Coronary artery (tissue), 2 donors: Measurements from ENCODE around the gene KRT39.

Experiments
- DNase-seq: peaks from one replicate; pipeline ENCODE4 v3.0.0-alpha.2; 2017; ENCODE audit warnings: low spot score
- H3K27ac ChIP-seq, 2 donors: fragments of 200-600 bp; sonication (generic); one replicate each; pipeline ENCODE4 v1.5.1; 2016 to 2019
- H3K4me3 ChIP-seq: fragments of 200-600 bp; sonication (generic); 2 replicates; pipeline ENCODE4 v1.5.1; 2016; ENCODE audit warnings: mild to moderate bottlenecking, moderate library complexity
- TF ChIP-seq, protein P1 (sequence below): fragments of 200-600 bp; sonication (generic); IDR thresholded peaks from one replicate; pipeline ENCODE4 v1.5.1; 2019; ENCODE audit warnings: antibody characterized with exemption

Gene KRT39

DNA sequence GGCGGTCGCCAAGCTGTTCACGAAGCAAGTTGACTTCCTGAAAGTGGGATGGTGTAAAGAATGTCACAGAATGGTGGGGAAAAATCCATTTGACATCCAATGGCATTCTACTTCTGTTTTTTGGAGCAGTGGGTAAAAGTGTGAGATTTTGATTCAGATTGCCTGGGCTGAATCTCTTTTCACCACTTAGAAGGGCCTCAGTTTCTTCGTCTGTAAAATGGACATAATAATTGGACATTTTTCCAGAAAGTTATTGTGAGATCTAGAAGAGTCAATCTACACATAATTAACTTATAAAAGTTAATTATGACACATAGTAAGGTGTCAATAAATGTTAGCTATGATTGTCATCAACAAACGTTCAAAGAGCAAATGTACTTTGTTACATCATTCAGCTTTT is 14.4 kb upstream of the KRT39 start:
- Histone ChIP-seq H3K4me3 (no peak overlapping the region), H3K27ac (no peak overlapping the region)
- TF ChIP-seq, protein P1, sequence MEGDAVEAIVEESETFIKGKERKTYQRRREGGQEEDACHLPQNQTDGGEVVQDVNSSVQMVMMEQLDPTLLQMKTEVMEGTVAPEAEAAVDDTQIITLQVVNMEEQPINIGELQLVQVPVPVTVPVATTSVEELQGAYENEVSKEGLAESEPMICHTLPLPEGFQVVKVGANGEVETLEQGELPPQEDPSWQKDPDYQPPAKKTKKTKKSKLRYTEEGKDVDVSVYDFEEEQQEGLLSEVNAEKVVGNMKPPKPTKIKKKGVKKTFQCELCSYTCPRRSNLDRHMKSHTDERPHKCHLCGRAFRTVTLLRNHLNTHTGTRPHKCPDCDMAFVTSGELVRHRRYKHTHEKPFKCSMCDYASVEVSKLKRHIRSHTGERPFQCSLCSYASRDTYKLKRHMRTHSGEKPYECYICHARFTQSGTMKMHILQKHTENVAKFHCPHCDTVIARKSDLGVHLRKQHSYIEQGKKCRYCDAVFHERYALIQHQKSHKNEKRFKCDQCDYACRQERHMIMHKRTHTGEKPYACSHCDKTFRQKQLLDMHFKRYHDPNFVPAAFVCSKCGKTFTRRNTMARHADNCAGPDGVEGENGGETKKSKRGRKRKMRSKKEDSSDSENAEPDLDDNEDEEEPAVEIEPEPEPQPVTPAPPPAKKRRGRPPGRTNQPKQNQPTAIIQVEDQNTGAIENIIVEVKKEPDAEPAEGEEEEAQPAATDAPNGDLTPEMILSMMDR = no peak
- no peak for DNase-seq

DNA sequence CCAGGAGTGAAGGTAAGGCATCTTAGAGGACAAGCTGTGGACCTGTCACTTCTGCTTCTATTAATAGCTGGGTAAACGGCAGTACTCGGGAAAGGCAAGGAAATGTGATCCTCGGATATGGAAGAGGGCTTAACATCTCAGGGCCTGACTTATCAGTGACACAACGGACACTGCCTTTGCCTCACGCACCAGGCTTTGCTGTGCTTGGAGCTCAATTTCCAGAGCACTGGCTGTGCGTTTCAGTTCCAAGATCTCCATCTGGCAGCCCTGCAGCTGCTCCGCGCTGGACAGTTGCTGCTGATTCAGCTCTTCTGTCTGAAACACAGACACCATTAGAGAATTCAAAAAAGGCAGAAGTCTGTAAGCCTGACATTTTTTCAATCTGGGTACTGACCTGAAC is 13.8 kb upstream of the KRT39 start:
- DNase-seq = no peak
- no peak overlapping the region for H3K4me3 ChIP-seq
- H3K27ac ChIP-seq = no peak overlapping the region
- TF ChIP-seq, protein P1 = no peak

DNA sequence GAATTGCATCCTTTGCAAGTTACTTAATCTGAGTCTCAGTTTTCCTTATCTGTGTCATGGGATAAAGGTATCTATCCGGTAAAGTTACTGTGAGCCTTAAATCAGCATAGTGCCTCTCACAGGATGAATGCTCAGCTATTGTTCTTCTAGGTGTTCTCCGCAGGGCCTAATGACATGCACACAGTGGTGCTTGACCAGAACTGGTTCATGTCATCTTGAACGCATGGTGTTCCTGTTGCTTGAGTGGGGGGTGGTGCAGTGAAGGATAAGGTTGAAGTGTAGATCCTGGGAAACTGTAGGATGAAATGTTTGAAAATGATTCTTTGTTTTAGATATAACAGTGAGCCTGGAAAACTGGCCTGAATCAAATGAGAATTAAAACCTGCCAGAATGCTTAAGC is 13.4 kb upstream of the KRT39 start:
- TF ChIP-seq, protein P1 = no peak
- H3K27ac ChIP-seq = no peak overlapping the region
- DNase-seq = no peak
- H3K4me3 ChIP-seq = no peak overlapping the region

DNA sequence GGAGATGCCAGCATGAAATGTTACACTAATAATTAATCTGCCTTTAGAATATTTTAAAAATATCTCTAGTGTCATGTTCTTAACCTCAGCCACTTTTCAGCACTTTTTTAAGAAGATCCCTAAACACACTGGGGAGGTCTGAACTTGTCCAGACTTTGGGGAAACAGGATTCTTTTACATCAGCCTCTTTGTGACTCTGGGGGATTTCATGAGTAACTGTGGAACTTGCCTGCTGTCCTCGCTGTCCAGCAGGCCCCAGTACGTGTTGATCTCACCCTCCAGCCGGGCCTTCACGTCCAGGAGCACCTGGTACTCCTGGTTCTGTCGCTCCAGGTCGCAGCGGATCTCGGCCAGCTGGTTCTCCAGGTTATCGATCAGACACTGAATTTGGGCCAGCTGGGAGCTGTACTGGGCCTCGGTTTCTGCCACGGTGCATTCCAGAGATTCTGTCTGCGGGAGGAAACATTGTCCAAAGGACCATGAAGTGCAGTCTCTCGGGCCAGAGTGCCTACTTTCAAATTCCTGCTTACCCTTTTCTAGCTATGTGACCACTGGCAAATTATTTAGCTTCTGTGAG is 11.9 kb upstream of the KRT39 start:
- DNase-seq = no peak
- H3K27ac ChIP-seq = no peak overlapping the region

DNA sequence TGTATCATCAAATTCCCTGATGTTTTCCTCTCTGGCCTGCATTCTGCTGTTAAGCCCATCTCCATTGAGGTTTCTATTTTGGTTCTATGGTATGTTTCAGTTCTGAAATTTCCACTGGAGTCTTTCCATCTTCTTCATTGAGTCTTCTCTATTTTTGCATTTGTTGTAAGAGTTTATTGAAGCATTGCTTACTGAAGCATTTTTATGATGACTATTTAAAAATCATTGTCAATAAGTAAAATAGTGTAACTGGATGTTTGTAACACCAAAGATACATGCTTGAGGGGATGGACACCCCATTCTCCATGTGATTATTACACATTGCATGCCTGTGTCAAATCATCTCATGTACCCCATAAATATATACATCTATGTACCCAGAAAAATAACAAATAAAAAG is 8.8 kb upstream of the KRT39 start:
- TF ChIP-seq, protein P1 = no peak
- Histone ChIP-seq H3K27ac (no peak overlapping the region), H3K4me3 (no peak overlapping the region)
- DNase-seq = no peak

More for the DNA sequence above, 11.9 kb upstream of the KRT39 start:
- TF ChIP-seq, protein P1 = no peak
- H3K4me3 ChIP-seq = no peak overlapping the region

DNA sequence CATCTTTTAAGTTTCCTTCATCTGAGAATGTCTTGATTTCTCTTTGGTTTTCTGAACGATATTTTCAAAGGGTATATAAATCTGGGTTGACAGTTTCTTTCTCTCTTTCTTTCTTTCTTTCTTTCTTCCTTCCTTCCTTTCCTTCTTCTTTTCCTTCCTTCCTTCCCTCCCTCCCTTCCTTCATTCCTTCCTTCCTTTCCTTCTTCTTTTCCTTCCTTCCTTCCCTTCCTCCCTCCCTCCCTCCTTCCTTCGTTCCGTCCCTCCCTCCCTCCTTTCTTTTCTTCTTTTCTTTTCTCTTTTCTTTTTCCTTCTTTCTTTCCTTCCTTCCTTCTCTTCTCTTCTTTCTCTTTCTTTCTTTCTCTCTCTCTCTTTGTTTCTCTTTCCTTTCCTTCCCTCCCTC is 7.6 kb upstream of the KRT39 start:
- H3K4me3 ChIP-seq = no peak overlapping the region
- DNase-seq = no peak
- TF ChIP-seq, protein P1 = no peak
- no peak overlapping the region for H3K27ac ChIP-seq

DNA sequence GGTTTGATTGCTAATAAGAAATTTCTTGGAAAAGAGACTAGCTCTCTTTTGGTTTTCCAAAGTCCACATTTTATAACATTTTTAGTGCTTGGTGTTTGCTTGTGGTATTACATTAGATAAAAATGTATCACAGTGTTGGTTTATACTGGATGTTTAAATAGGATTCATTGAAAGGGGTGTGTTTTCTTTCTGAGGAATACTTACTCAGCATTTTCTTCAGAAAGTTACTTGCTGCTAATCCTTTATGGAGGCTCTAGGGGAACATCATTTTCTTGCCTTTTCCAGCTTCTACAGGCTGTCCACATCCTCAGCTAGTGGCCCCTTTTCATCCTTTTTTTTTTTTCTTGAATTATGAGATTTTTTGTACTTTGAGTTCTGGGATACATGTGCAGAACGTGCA is 834 bp upstream of the KRT39 start:
- TF ChIP-seq, protein P1 = no peak
- Histone ChIP-seq H3K4me3 (no peak overlapping the region), H3K27ac (no peak overlapping the region)
- DNase-seq = no peak
